ENCODE results near the gene BOLA1.

DNA sequence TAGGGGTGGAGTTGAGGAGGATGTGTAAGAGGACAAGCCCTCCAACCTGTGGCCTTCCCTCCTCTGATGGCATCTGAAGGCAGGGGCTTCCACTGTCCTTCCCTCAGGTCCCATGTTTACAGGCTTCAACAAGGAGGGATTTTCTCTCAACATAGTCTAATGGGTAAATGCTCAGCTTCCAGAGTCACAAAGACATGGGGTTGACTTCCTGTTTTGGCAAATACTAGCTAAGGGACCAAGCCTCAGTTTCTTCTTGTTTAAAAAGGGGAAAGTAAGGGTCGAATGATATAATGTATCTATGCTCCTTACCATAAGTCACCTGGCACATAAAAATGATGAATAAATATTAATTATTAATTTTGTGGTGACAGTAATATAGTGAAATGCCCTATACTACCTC is 15.2 kb downstream of the BOLA1 start:
- TF ChIP-seq CTCF (IDR thresholded peaks at IDR 0.05; ENCODE audit: low read depth, low read length) (no peak), POLR2A (IDR thresholded peaks at IDR 0.05; ENCODE audit: extremely low read depth, insufficient read length) (no peak), MYC (IDR thresholded peaks at IDR 0.05; ENCODE audit: low read depth, low read length) (no peak)
- TF ChIP-seq, protein P1, sequence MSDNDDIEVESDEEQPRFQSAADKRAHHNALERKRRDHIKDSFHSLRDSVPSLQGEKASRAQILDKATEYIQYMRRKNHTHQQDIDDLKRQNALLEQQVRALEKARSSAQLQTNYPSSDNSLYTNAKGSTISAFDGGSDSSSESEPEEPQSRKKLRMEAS (IDR thresholded peaks at IDR 0.05; ENCODE audit: low read depth, low read length): no peak
